ENCODE measurements around the gene SIRPA.
"Not testable (repeated sequence)": the region's sequence is repeated elsewhere in the genome, so short reads cannot be mapped to it uniquely, and the experiment has no call there.

The SIRPA gene

DNA sequence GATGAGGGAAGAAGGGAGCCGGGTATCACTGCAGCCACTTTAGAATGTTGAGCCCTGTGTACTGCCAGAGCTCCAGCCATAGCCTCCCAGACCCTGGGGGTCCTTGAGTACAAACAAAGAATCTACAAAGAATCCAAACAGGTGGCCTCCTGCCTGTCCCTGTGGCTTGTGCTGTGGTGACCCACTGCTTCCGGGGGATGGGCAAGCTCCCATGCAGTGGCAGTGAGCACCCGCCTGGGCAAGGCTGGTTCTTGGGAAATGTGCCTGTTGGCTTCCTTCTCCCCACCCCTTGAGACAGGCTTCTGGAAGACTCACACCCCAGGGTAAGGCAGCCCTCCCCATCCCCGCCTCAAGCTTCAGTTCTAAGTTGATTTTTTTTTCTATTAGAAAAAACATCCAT lies 13.9 kb downstream of the SIRPA start:
- no peak for DNase-seq

DNA sequence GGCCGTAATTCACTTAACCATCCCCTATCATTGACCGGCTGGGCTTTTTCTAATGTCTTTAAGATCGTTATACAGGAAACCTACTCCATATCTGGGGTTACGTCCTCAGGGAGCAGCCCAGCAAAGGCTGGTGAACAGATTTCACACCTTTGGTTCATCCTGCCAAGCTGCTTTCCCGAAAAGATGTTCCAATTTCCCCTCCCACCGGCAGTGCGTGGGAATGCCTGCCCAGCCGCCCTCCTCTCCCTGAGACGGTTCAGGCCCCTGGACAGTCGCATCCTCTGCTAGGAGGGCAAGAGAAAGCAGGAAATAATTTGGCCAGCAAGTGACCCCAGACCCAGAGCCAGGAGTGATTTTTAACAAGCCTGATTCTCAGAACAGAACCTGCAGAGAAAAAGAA lies 16.3 kb downstream of the SIRPA start:
- DNase-seq = no peak

DNA sequence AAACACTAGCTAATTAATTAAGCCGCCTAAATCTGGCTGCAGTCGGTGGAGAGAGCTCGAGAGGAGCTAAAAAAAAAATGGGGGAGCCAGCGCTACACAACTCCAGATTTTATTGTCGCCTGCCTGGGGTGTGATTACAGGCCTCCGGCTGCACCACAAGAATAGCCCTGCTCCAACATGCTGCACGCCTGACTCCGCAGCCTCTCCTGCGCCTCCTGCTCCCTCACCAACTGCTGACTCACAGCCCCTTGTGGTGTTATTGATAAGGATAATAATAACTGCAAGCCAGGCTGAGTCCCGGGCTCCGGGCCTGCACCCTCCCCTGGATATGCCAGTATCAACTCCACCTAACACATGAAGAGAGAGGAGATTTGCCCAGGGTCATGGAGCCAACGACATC lies 16.8 kb downstream of the SIRPA start:
- no peak for DNase-seq

DNA sequence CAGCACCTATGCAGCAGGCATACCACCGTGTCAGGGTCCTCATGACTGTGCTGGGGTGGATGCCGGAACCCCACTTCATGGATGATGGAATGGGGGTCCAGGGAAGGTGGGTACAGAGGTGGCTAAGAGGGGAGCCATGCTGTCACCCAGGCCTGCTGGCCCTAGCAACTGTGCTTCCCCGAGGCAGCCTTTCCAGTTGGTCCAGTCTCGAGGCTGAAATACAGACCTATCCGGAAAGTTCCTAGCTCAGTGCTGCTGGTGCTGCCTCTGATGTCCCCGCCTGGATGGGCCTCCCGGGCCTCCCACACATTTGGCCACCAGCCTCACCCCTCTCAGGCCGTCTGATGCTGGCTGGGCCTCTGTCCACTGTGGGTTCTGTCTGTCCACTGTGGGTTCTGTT lies 17.4 kb downstream of the SIRPA start:
- no peak for DNase-seq

DNA sequence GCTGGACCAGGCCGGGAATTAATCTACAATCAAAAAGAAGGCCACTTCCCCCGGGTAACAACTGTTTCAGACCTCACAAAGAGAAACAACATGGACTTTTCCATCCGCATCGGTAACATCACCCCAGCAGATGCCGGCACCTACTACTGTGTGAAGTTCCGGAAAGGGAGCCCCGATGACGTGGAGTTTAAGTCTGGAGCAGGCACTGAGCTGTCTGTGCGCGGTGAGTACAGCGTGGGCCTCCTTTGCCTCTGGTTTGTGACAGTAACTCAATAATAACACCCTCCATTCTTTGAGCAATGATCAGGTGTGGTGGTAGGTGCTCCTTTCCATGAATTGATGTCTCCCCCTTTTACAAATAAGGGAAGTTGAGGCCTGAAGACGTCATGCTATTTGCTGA lies 20.0 kb downstream of the SIRPA start:
- DNase-seq = not testable (repeated sequence)

DNA sequence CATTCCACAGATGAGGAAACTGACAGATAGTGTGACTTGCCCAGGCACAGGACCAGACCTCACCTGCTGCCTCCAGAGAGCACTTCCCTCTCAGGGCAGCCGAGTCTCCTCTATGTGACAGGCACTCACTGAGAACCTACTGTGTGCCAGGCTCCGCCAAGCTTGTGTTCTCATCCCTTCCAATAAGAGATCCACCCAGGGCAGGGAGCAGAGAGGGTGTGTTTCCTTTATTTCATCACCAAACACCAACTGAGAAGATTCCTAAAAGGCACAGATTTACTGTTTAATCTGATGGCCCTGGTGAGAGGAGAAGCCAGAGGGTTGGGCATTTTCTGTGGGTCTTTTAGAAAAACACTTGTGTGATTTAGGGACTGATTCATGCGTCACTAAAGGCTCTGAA lies 20.5 kb downstream of the SIRPA start:
- no peak for DNase-seq

DNA sequence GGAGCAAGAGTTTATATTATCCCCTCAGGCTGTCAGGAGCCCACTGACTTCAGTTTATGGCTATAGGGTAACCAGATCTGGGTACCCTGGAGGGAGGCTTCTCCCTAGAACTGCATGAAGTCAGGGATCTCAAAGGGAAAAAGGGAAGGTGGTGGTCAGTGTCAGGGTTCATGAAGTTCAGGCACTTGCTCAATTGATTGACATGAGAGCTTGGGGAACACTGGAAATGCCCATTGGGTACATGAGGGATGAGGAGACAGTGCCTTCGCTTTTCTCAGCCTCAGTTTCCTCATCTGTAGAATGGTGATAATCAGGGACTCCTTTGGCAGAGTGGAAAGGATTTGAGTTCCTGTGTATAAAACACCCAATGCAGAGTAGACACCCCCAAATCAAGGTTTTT lies 22.6 kb downstream of the SIRPA start:
- DNase-seq = no peak

DNA sequence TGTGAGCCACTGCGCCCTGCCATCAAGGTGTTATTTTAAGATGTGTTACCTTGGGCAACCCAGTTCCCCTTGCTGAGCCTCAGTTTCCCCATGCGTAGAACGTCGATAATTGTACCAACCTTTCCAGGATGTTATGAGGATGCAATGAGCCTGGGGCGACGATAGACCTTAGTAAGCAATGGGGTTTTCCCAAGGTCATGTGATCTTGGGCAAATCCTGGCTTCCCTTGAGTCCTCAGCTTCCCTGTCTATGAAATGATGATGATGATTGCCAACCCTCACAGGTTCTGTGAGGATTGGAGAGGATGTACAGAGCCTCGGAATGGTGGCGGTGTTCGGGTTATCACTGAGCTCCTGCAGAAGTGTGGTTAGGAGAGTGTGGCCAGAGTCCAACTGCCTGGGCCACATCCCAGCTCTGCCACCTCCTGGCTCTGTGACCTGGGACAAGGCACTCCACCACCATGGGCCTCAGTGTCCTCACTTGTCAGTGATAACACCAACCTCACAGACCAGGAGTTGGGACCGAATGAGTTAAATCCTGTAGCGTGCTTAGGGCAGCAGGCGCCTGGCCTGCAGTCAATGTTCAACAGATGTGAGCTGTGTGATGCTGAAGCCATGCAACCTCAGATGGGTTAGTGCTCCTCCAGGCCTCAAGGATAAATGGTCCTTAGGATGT lies 23.4 kb downstream of the SIRPA start:
- no peak for DNase-seq

DNA sequence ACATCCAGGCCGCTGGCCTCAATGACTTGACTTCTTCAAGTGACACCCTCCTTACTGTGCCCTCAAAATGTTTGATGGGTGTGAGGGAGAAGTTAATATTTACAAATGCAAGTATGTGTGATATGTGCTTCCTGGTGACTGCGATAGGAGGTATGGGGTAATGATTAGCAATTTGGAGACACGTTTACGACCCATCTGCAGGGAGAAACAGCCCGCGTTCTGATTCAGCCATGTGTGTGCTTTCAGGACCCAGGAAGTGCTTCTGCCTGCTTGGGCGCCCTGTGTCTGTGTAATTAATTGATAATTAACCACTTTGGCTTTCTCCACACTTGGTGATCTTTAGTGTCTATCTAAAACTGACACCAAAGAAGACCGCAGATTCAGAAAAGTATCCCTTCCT lies 25.0 kb downstream of the SIRPA start:
- DNase-seq = no peak

DNA sequence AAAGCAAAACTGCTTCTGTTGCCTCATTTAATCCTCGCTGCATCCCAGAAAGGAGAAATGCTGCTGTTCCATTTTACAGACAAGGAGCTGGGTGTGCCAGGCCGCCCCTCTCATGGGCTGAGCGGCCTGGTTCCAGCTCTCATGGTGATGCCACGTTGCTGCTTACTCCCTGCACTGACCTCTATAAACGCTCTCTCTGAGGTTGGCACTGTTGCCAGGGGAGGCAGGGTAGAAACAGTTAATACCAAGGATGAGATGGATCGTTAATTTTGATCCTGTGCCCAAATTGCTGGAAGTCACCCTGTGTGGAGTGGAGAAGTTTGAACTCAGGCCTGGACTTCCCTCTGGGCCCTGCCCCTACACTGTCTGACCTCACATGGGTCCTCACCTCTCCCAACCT lies 25.6 kb downstream of the SIRPA start:
- no peak for DNase-seq

DNA sequence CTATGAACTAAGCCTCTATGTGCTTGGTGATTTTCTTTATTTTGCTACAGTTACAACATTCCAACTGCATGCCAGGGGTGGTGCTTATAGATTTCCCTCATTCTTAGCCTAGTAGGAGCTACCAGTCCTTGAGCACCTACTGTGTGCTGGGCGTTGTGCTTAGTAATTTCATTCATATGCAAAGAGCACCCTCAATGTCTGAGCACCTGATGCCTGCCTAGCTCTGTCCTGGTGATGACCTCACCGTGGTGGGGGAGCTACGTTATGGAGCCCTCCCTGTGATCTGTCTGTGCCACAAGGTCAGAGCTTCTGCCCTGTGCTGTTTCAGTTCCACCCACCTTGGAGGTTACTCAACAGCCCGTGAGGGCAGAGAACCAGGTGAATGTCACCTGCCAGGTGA lies 26.8 kb downstream of the SIRPA start:
- not testable (repeated sequence) for DNase-seq

DNA sequence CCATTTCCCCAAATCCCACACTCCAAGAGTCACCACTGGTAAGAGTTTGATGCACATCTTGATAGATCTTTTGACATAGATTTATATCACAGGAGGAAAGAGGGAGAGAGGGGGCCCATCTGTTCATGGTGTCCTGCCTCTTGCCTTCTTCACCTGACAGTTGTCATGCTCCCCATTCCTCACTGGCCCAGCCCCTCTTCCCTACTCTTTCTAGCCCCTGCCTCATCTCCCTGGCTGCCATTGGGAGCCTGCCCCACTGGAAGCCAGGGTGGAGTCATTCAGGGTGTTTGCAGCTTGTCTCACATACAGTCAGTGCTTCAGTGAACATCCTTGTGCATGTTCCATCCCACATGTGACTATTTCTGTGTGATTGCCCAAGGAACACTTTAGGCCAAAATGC lies 27.6 kb downstream of the SIRPA start:
- no peak for DNase-seq

DNA sequence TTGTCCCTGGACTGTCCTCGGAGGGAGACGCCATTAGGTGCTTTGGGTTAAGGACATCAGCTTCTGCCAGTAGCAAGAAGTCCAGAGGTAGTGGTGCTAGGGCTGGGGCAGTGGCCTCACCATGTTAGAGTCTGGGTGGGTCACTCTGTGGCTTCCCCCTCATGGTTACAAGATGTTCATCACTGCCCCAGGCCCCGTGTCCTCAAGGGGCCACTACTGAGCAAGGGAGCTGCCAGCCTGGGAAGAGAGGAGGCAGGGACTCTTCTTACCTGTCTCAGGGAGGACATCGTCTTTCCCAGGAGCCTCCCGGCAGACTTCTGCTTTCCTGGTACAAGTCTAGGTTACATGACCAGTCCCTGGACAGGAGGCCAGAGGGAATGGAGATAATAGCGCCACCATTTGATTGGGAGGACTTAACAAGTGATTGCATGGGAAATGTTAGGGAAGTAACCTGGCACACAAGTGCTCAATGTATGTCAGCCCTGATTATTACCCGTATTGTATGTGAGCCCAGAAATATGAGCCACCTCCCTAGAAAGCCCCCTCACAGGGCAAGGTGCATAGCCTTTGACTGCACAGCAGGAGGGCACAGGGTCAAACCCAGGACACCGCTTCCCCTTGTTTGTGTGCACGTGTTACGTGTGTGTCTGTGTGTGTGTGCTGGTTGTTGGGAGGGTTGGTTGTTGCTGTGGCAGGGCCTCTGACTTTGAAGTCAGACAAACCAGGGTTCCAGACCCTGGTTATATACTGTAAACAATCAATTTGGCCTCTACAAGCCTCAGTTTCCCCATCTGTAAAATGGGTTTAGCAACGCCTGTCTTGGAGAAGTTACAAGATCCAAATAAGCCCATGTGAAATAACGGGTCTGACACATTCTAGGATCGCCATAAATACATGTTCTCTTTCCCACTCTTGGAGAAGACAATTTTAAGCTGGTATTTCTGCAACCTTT lies 30.0 kb downstream of the SIRPA start:
- no peak for DNase-seq

DNA sequence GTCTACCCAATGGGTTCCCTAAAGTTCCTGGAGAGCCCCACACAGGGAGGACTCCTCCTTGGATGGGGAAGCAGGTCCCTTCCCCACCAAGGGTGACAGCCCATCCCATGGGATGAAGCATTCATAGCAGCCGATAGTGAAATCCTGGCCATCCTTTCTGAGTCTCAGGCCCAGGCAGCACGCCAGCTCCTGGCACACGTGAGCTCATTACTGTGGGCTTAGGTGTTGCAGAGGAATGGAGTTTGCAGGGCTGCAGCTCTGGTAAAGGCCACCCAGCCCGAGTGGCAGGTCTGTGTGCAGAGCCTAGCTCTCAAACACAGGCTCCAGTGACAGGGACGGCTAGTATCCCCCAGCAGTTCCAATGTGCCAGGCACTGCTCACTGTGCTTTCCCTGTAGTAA lies 31.0 kb downstream of the SIRPA start:
- no peak for DNase-seq

DNA sequence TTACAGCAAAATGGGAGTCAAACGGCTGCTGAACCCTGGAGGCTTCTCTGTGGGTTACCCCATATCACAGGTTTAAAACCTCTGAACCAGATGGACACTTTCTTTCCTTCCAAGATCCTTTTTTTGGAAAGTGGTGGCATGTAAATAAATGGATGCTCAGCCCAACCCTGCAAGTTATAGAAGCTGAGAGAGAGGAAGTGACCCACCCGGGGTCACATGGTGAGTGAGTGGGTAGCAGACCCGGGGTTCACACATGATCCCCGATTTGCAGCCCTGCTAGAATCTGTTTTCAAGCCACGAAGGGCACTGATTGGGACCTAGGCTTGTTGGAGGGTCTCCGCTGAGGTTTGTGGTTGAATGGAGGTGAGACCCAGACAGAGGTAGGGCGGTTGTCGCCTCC lies 32.0 kb downstream of the SIRPA start:
- no peak for DNase-seq

DNA sequence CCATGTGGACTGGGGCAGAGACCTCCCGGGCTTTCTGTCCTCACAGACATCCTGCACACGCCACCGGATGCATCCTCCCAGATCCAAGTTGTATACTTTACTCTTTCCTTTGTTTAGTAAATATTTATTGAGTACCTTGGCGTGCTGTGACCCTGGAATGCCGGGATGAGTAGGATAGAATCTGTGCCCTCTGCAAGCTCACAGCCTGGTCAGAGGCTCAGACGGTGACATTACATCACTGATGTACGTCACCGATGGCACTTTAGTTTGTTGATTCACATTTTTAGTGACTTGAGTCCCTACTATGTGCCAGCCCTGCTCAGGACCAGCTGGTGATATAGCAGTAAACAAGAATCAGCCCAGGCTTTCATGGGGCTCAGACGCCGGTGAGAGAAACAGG lies 32.9 kb downstream of the SIRPA start:
- no peak for DNase-seq

DNA sequence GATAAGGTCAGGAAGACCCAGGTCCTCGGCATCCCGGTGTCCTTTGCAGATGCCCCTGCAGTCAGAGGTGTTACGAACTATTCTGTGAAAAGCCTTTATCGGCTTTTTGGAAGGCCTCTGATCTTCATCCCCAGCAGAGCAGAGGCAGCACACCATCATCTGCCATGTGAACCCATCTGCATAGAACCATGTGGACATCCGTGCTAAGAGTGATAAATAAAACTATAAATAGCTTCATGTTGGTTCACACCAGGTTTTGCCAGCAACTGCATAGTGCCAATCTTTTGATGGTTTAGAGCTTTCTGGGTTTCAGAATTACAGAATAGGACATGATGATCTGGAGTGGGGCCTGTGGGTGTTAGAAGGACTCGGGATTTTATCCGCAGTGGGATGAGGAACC lies 33.6 kb downstream of the SIRPA start:
- no peak for DNase-seq

DNA sequence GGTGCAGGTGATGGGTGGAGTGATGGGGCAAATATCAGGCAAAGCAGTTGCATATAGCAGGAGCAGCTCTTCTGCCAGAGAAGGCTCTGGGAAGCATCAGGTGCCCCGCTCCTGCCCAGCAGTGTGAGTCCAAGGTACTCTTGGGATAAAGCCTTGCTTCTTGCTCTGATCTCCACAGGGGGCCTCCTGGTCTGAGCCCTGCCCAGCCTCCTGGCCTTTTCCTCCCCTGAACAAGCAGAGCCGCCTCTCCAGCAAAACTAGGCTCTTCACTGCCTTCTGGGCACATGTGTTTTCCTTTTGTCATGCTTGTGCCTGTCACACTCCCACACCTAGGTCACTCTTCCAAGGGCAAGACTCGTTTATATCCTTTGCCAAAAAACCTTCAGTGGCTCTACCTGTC lies 34.3 kb downstream of the SIRPA start:
- DNase-seq = no peak

DNA sequence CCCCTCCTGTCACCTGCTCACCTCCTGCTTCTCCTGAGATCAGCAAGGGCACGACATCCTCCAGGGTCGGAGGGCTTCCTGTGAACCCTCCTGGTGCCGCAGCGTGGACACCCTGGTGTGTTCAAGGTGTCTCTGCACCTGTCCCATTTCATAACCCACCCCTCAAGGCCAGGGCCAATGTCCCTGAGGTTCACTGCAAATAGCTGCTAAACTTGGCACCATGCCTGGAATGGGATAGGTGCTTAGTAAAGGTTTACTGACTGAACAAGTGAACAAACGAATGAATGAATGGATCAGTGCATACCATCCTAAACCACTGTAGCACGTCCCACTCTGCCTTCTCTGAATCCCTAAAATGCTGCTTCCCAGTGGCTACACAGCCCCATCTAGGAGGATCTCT lies 35.0 kb downstream of the SIRPA start:
- DNase-seq = no peak

DNA sequence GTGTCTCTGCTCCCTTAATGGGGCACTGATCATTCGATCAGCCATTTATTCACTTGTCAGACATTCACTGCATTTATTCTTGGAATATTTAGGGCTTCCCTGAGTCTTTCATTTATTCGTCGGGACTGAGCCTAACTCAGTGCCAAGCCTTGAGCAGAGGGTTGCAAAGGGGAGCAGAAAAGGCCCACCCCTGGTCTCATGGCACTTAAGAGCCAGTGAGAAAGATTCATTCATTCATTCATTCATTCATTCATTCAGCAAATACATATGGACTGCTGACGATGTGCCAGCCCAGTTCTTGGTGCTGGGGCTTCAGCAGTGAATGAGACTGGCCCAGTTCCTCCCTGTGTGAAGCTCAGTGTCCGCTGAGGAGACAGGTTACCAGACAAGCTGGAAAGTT lies 36.6 kb downstream of the SIRPA start:
- no peak for DNase-seq

DNA sequence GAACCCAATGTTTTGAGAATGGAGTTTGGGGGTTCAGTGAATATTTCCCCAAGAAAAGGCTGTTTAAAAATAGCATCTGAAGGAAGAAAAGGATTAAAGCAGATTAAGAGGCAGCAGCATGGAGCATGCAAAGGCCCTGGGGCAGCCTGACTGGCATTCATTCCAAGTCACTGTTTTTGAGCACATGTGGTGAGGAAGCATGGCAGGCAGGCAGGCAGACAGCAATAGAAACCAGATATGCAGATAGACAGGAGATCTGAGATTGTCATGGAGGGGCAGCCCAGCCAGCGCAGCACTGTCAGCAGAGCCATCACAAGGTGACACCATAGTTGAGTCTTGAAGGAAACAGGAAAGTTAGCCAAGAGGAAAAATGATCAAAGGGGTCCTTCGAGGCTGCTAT lies 37.8 kb downstream of the SIRPA start:
- no peak for DNase-seq

DNA sequence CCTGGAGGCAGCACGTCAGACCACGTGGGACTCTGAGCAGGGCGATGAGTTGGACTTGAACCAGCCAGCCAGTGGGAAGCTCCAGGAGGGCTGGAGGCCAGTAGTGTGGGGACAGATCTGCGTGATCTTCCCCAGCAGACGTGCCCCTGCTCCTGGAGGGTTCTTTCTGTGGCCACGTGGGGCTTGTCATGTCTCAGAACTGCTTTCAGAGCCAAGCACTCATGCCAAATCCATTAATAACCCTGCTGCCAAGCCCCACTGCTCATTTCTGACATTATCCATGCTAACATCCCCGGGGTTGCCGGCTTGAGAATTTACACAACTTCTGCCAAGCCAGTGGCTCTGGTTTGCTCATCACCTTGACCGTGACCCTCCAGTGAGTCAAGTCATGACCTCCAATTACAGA lies 38.3 kb downstream of the SIRPA start:
- no peak for DNase-seq

DNA sequence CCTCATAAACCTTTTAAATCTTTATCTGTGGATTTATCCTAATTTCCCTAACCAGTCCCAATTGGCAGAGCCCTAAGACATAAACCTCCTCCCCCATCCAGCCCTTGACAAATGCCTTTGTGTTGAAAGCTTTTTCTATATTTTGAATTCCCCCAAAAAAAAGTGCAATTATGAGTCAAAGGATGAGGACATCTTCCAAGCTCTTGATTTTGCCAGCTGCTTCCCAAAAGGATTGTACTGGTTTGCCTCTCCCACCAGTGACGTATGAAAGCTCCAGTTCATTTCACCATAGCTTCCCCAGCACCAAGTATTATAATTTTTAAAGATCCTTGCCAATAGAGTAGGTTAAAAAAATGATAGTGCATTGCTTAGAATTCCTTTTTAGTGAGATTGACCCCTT lies 38.9 kb downstream of the SIRPA start:
- no peak for DNase-seq

DNA sequence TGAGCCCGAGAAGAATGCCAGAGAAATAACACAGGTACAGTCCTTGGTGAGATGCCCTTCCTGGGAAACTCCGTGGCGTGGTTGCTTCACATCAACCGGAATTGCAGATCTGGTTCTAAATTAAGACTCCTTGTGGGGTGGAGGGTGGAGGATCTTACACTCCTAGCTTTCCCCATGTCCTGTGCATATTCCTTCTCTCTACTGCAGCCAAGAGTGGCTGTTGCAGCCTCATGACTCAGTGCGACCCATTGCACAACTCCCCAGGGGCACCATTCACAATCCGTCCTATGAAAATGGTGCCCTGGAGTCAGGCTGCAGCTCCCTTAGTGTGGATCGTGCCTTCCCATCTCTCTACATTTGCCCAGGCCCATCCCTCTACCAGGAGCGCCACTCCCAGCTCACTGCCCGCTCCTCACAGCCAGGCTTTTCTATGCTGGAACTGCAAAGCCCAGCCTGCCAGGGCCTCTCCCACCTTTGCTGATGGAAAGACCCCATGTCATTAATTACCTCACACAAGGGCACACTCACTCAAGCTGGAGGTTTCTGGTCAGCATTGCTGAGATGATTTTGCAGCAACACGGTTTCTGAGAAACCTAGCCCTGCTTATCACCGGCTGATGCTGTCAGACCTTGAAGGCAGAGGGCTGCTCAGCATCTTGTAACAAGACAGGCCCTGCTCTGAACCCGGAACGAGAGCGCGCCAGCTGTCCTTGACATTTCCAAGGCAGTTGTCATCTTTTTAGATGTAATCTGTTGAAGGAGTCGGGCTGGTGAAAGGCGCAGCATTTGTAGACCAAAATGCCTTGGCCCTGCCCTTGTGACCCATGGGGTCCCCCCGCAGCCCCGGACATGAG lies 39.7 kb downstream of the SIRPA start:
- DNase-seq = no peak
